ELR (cell line): Measurements from ENCODE around the gene SLC22A7.

Source experiments
- DNase-seq: peaks from one replicate; pipeline ENCODE4 v3.0.0-alpha.2; 2015; ENCODE audit warnings: low read depth

SLC22A7 gene

GRCh38 chr6:43297644-43298564 is at the start of gene SLC22A7:
Gene SLC22A7, plus strand, starts transcription at chr6:43298260. Its CDS starts 99 bp downstream, at chr6:43298359.
- no peak for DNase-seq

- DNase-seq = no peak
Measured at GRCh38 chr6:43248791-43249190, 49.3 kb upstream of the SLC22A7 start.

- DNase-seq = peak; percentile 17
Measured at GRCh38 chr6:43250992-43251373, 47.1 kb upstream of the SLC22A7 start.

- no peak for DNase-seq
Measured at GRCh38 chr6:43253401-43253800, 44.7 kb upstream of the SLC22A7 start.

GRCh38 chr6:43254138-43254817 is 43.8 kb upstream of the SLC22A7 start:
- DNase-seq = no peak

- DNase-seq = no peak
Measured at GRCh38 chr6:43254846-43255245, 43.2 kb upstream of the SLC22A7 start.

- DNase-seq = no peak
Measured at GRCh38 chr6:43255408-43256054, 42.5 kb upstream of the SLC22A7 start.

- DNase-seq = no peak
Measured at GRCh38 chr6:43256670-43257366, 41.2 kb upstream of the SLC22A7 start.

- DNase-seq = no peak
Measured at GRCh38 chr6:43257367-43258145, 40.5 kb upstream of the SLC22A7 start.

- no peak for DNase-seq
Measured at GRCh38 chr6:43258180-43258579, 39.9 kb upstream of the SLC22A7 start.

GRCh38 chr6:43258807-43259686 is 39.0 kb upstream of the SLC22A7 start:
- no peak for DNase-seq

- no peak for DNase-seq
Measured at GRCh38 chr6:43260791-43261190, 37.3 kb upstream of the SLC22A7 start.

- DNase-seq = no peak
Measured at GRCh38 chr6:43261198-43261597, 36.9 kb upstream of the SLC22A7 start.

- no peak for DNase-seq
Measured at GRCh38 chr6:43262000-43262779, 35.9 kb upstream of the SLC22A7 start.

GRCh38 chr6:43262780-43263313 is 35.2 kb upstream of the SLC22A7 start:
- no peak for DNase-seq

- DNase-seq = peak; percentile 79
Measured at GRCh38 chr6:43263314-43264178, 34.5 kb upstream of the SLC22A7 start.

- DNase-seq = no peak
Measured at GRCh38 chr6:43264599-43265145, 33.4 kb upstream of the SLC22A7 start.

- DNase-seq = no peak
Measured at GRCh38 chr6:43265564-43265963, 32.5 kb upstream of the SLC22A7 start.
